Measurements from ENCODE around the gene CPNE9.

Gene CPNE9

DNA sequence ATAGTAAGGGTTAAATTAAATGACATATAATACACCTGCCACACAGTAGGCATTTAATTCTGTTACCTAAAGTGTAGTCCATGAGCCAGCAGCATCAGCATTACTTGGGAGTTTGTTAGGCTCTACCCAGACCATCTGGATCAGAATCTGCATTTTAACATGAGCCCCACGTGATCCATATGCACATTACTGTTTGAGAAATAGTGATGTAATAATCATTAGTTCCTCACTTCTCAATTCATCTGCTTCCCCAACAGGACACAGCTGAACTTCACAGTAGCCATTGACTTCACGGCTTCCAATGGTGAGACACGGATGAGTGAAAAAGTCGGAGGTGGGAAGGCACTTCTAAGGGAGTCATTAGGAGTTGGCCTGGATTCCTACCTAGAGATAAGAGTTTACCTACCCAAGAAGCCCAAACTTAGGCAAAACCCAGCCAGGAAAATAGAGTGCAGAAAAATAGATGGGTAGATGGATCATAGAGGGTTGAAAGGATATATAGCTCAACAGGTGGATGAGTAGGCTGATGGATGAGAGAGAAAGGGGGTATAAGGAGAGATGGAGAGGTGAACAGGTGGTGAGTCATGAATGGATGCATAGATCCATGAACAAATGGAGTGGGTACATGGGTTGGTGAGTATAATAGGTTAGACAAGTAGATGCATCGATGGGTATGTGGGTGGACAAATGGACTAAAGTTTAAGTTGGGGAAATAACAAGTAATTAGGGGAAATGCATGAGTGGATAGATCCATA lies 13.3 kb downstream of the CPNE9 start:
- DNase-seq (ENCODE audit: low read depth in 2 of 2): no peak

DNA sequence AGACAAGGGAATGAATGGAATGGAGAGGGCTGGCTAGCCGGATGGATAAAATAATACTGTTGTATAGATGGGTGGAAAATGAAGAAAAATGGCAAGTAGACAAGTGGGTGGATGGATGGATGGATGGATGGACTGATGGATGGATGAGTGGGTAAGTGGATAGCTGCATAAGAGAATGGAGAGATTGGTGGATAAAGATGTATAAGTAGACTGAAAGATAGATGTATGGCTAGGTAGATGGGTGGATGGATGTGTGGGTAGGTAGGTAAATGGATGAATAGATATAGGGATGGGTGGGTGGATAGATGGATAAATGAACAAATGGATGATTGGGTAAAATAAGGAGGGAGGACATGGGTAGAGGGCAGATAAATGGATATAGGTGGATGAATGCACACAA lies 13.9 kb downstream of the CPNE9 start:
- no peak for DNase-seq (ENCODE audit: low read depth in 2 of 2)

DNA sequence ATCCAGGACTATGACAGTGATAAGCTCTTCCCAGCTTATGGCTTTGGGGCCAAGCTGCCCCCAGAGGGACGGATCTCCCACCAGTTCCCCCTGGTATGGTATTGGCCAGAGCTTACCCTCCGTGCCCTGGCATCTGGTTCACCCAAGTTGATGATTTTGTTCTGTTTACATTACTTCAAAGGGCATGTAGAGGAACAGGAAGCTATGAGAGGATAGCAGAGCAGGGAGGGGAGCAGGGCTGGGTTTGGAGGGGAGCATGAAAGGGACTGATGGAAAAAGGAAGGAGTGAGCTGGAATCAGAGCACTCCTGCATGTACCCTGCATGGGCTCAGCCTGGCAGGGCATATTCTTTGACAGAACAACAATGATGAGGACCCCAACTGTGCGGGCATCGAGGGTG lies 14.5 kb downstream of the CPNE9 start:
- DNase-seq (ENCODE audit: low read depth in 2 of 2): no peak

DNA sequence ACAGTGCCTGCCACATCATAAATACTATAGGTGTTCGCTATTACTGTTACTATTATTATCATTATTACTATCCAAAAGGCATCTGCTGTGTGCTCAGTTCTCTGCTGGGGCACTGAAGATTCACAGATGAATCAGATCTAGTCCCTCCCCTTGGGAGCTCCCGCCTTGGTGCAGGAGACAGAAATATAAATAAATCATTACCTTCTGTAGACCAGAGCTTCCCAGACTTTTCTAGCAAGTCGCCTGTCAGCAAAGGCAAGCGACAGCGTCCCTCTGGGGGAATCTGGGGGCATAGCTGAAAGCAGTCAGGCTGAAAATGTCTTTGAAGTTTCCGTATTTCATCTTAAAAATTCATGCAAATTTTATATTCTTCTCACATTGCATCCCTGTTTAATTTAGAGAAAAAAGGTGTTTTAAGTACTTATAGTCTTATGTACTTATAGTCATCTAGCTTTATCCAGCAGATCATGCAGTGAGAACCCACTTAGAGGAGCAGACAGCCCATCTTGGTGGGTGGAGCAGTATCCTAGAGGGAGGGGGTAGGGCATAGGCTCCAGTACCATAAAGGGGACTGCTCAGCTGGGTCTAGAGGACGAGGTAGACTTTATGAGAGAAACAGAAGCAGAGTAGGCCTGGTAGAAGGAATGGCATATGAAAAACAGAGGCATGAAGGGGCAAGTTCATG lies 17.5 kb downstream of the CPNE9 start:
- no peak for DNase-seq (ENCODE audit: low read depth in 2 of 2)

DNA sequence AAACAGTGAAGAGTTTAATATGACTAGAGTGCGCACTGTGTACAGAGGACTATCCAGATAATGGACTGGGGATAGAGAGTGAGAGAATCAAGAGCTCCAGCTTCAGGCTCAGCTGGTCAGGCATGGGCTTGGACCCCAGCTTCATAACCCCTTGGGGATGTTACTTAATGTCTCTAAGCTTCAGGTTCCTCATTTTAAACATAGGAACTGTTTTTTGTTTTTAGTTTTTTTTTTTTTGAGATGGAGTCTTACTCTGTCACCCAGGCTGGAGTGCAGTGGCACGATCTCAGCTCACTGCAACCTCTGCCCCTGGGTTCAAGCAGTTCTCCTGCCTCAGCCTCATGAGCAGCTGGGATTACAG lies 18.0 kb downstream of the CPNE9 start:
- DNase-seq (ENCODE audit: low read depth in 2 of 2): no peak

DNA sequence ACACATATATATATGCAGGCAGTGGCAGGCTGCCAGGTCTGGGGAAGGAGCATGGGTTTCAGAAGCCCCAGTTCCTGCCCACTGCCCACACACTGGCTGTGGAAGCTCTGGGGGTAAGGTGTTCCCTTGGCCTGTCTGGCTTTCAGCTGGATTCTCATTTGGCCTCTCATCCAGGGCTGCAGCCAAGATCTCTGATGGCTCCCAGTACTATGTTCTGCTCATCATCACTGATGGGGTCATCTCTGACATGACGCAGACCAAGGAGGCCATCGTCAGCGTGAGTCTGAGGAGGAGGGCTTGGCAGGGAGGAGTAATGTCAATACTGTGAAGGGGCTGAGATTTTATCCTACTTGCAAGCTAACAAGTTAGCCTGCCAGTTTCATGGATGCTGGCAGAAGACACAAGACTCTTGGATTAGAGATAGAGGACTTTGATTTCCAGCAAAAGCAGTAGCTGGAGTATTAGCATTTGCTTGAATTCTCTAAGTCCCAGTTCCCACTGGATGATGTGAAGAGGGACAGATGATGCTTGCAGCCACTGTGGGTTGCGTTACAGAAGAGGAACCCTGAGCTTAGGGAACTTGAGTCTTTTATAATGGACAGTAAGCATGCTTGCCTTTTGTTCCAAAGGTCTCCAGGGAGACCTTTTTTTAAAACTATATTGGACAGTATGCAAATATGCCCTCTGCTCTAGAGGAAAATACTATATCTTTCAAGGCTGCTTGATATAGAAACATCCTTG lies 22.3 kb downstream of the CPNE9 start:
- DNase-seq (ENCODE audit: low read depth in 2 of 2): no peak

DNA sequence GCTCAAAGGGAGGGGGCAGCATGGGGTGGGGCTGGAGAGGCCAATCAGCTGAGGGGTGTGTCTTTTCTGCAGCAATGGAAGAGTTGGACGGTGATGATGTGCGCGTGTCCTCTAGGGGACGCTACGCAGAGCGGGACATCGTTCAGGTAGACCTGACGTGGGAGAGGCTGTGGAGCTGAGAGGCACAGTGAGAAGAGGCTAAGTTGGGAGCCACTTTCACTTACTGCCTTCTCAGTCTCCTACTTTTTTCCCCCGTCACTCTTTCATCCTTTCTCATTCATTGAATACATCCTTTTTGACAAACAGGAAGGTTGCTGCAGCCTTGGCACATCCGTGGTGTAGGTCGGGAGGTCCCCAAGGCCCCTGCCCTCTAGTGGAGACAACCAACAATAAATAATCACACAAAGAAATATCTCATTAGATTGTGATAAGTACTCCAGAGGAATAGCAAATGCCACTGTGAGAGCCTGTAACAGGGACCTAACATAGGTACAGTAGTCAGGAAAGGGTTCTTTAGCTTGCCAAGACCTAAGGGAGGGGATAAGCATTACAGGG lies 23.5 kb downstream of the CPNE9 start:
- DNase-seq (ENCODE audit: low read depth in 2 of 2): no peak

DNA sequence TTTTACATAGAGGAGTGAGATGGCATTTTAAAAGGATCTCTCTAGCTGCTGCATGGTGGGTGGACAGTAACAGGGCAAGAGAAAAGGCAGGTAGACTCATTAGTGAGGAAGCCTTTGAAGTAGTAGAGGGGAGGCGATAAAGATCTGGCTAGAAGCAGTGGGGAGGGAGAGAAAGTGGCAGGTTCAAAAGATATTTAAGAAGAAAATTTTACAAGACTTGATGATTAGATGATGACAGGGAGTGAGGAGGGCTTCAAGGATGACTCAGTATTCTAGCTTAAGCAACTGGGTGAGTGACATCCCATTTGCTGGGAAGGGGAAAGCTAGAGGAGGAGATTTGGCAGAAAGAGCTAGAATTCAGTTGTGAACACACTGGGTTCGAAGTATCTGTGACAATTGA lies 24.1 kb downstream of the CPNE9 start:
- no peak for DNase-seq (ENCODE audit: low read depth in 2 of 2)

DNA sequence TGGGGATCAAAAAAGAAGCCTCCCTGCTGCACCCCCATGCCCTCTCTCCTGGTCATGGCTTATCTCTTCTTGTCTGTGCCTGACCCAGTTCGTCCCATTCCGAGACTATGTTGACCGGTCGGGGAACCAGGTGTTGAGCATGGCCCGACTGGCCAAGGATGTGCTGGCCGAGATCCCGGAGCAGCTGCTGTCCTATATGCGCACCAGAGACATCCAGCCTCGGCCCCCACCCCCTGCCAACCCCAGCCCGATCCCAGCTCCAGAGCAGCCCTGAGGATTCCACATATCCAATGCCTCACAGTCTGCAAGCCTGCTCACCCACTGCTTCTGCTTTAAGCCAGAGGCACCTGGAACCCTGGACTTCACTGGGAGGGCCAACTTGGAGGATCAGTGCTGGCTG lies 25.8 kb downstream of the CPNE9 start:
- DNase-seq (ENCODE audit: low read depth in 2 of 2): no peak

DNA sequence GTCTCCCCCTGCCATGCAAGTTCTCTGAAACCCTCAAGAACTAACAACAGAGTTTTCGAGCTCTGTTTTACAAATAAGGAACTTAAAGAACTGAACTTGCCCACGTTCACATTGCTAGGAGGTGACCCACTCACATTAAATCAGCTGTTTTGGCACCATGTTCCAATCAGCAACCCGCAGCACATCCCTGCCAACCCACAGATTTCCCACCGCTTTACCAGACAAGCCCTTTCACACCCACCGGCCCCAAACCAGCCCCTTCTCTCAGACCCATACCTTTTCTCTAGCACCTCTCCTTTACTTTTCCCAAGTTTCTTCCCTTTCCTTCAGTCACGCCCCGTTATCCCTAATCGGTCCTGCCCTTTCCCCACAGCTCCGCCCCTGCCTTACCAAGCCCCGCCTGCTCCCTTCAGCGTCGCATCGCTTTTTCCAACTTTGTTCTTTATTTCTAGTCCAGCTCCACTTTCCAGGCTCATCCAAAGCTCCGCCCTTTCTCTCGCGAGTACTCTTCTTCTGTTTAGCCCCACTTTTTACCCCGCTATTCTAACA lies 27.1 kb downstream of the CPNE9 start:
- DNase-seq (ENCODE audit: low read depth in 2 of 2): no peak

DNA sequence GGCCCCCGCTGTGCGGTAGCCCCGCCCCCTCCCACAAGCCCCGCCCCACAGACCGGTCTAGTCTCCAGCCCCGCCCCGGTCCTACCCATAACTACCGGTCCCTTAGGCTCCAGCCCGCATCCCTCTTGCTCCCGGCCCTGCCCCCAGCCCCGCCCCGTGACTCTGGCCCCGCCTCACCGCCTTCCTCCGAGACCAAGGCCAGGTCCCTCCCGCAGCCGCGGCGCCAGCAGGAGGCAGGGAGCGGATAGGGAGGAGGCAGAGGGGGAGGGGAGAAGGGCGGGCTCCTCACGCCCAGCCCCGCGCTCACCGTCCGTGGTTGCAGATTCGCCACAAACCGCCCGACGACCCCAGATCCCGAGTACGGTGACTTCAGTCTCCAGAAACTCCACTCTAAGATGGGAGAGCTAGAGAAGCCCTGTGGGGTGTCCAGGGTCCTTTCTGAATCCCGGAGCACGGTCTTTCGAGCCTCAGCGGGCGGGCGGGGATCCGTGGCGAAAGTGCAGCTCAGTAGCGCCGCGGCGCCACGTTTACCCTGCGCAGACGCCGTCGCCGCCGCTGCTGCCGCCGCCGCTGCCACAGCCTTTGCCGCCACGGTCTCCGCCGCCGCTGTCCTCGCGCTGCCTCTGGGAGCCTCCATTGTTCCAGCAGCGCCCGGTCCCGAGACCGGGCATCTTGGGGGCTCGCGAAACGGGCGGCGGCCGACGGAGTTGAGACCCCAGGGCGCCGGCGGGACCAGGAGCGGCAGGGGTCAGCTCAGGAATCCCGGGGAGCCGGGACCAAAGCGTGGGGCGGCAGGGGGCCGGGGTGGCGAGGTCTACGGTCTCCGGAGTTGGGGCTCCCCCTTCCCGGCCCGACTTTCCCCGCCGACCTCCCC lies 27.8 kb downstream of the CPNE9 start, which contains the start of gene BRPF1:
BRPF1 (plus strand) TSS at position 530 of the 874 bp plus-strand sequence. CDS start 2,406 bp downstream, outside the sequence.
- peak; percentile 98 to 100 for DNase-seq (ENCODE audit: low read depth in 2 of 2)

DNA sequence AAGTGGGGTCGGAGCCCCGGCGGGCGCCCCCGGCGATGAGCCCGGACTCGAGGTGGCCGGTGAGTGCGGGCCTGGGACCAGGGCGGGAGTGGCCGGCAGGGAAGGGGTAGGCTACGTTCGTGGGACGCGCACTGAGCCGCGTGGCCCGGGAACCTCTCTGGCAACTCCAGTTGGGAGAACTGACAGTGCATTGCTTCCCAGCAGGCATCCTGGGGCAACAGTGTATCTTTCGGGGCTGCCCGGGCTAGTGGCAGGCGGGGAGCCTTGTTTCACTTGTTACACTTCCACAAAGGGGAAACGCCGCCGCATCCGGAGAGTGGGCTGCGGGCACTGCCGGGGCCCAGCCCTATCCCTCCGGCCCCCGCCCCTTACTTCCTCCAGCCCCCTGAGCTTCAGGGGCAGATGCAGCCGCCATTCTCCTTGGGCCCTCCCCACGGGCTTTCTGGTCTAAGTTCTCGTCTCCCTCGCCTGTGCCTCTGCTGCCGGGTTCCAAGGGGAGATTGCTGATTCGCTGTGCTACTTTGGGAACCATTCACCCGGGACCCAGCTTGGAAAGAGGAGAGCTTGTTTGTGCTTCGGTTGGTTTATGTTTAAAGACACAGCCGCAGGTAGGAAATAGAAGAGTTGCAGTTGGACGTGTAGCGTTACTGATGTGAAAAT lies 28.6 kb downstream of the CPNE9 start:
- peak in 1 of 2 donors; percentile 35 for DNase-seq (ENCODE audit: low read depth in 2 of 2)

DNA sequence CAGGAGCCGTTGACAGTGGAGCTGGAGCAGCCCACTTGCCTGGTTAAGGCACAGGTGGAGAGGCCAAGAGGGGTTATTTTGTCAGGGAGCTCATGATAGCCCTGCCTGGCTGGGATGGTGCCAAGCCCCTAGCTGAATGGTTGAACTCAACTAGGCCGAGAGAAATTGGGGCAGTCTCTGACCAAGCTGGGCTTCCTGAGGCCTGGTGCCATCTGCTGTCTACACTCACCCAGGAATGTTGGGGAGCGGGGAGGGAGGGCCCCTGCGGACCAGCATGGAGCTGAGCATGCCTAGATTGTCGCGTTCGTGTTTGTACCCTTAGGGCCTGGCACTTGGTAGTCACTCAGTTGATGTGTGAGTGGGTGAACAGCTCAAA lies 29.1 kb downstream of the CPNE9 start:
- DNase-seq (ENCODE audit: low read depth in 2 of 2): no peak

DNA sequence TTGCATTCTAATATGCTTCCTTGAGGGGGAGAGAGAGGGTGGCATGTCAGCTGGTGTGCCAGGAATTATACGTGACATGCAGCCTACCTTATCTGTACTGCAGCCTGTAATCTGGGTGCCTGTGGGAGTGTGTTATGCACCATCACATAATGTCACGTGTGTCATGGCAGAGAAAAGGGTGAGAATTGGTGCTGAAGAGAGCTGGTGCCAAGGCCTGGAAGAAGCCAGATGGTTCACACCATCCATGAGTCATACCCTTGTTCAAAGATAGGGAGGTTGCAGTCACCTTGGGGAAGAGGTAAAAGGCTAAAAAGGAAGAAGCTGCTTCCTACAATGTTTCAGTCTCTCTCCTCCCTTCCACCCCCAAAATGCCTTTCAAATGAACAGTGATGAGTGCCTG lies 33.2 kb downstream of the CPNE9 start:
- DNase-seq (ENCODE audit: low read depth in 2 of 2): no peak

DNA sequence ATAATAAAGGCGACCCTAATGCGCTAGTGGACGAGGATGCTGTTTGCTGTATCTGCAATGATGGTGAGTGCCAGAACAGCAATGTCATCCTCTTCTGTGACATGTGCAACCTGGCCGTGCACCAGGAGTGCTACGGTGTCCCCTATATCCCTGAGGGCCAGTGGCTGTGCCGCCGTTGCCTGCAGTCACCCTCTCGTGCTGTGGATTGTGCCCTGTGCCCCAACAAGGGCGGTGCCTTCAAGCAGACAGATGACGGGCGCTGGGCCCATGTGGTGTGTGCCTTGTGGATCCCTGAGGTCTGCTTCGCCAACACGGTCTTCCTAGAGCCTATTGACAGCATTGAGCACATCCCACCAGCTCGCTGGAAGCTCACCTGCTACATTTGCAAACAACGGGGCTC lies 35.5 kb downstream of the CPNE9 start:
- DNase-seq (ENCODE audit: low read depth in 2 of 2): no peak

DNA sequence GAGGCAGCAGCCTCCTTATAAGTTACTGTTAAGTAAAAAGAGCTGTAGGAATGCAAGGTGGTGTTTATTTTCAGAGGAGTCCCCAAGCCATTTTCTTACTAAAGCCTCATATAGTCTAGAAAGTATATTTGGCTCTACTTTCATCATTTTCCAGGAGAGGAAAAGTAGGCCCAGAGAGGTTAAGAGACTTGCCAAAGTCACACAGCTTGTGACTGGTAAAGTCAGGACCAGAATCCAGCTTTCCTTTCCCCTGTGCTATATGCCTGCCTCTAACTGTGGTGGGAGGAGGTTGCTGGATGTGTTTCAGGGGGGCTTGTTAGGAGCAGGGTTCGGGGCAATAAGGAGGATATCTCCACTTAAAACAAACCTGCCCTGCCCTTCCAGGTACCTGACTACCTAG lies 38.9 kb downstream of the CPNE9 start:
- DNase-seq (ENCODE audit: low read depth in 2 of 2): no peak

DNA sequence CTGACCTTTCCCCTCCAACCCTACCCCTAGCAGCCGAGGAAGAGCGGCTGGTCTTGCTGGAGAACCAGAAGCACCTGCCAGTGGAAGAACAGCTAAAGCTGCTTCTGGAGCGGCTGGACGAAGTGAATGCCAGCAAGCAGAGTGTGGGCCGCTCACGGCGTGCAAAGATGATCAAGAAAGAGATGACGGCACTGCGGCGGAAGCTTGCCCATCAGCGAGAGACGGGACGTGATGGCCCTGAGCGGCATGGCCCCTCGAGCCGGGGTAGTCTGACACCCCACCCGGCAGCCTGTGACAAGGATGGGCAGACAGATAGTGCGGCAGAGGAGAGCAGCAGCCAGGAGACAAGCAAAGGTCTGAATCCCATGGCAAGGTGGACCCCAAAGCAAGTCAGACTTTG lies 39.9 kb downstream of the CPNE9 start:
- no peak for DNase-seq (ENCODE audit: low read depth in 2 of 2)

DNA sequence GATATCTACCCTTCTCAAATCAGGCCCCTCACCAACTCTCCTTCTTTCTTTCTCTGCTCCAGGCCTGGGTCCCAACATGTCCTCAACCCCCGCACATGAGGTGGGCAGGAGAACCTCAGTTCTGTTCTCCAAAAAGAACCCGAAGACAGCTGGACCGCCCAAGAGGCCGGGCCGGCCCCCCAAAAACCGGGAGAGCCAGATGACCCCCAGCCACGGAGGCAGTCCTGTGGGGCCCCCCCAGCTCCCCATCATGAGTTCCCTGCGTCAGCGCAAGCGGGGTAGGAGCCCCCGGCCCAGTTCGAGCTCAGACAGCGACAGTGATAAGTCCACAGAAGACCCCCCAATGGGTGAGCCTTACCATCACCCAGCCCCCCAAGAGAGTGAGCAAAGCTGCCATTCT lies 40.5 kb downstream of the CPNE9 start:
- no peak for DNase-seq (ENCODE audit: low read depth in 2 of 2)

DNA sequence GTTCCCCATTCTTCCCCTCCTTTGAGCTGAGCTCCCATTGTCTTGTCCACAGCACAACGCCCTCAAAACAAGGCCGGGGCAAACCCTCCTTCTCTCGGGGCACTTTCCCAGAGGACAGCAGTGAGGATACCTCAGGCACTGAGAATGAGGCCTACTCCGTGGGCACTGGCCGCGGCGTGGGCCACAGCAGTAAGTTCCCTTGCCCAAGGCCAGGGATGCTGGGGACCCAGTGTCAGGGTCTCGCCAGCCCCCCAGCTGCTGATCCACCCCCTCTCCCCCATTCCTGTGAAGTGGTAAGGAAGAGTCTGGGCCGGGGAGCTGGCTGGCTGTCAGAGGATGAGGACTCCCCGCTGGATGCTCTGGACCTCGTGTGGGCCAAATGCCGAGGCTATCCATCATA lies 41.9 kb downstream of the CPNE9 start:
- no peak for DNase-seq (ENCODE audit: low read depth in 2 of 2)

DNA sequence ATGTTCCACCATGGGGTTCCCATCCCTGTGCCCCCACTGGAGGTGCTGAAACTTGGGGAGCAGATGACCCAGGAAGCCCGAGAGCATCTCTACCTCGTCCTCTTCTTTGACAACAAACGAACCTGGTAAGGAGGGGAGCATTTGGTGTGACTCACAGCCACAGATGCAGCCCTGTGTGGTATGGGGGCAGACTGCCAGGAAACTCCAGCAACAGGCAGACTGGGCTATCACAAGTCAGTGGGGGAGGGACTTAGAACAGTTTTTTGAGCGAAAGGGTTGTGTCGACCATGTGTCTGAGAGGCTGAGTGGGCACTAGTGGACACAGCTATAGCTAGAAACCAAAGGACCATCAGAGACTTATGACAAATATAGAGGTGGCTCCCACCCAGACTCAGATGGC lies 42.7 kb downstream of the CPNE9 start:
- no peak for DNase-seq (ENCODE audit: low read depth in 2 of 2)

DNA sequence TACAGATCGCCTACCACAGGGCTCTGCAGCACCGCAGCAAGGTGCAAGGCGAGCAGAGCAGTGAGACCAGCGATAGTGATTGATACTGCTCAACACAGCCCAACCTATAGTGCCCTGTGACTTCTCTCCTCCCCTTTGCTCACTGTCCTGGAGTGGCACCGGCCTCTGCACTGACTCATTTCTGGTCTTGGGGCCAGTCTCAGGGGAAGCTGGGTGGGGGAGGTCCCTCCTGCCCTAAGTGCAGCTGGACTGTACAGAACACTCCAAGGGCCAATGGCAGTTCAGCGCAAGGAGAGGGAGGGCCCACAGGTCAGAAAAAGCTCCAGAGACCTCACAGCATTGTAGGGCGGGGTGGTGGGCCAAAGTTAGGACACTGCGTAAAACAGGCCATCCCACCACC lies 43.6 kb downstream of the CPNE9 start:
- no peak for DNase-seq (ENCODE audit: low read depth in 2 of 2)

Data from stimulated activated CD8-positive, alpha-beta memory T cell treated with anti-CD3 and anti-CD28 coated beads, Interleukin-7, amount 100 ng/mL, for 4 hours (primary cell).